ENCODE data around the gene TIGAR. TPM values are rescaled to one million over a fixed set of nuclear protein-coding genes. Genes with fewer than 3 reads are reported as not detected.

Gene TIGAR, protein sequence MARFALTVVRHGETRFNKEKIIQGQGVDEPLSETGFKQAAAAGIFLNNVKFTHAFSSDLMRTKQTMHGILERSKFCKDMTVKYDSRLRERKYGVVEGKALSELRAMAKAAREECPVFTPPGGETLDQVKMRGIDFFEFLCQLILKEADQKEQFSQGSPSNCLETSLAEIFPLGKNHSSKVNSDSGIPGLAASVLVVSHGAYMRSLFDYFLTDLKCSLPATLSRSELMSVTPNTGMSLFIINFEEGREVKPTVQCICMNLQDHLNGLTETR
- total RNA-seq (10 to 100 TPM in 1 of 5 donors, 1 to 10 TPM in 4; 6.7 to 11.4 (median 7.5) TPM), total RNA-seq (5.8 to 14.0 (median 9.6) reads per million in 29 experiments)
- 3.9 TPM for total RNA-seq (2013)

DNA sequence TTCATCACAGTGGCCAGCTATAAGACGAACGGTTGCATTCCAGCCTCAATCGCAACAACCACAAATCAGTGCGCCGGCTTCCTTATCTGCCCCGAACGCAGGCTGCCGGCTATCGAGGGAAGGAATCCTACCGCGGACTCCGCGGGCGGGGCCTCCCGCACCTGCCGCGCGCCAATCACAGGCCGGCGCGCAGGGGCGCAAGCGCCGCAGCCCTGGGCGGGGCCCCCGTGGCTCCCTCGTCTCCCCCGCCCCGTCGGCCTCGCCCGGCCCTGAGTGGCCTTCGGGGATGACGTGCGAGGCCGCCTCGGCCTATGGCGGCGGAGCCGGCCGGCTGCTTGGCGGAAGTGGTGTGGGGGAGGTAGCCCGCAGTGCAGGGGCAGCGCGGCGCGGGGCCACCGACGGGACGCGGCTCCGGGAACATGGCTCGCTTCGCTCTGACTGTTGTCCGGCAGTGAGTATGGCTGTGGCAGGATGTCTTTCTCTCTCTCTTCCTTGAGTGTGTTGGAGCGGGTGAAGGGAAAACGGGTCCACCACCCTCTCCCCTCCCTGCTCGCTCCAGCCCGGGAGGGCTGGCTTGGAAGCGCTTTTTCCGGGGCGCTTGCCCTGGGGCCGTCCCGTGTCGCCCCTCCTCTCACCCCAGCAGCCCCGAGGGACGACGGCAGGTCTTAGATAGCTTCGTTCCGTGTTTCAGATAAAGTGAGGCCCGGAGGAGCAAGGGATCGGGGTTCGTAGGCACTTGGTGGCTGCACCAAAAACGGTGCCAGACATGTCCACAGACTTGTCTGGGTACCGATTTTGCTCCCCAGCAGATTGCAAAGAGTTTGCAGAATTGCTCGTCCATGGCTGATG is at the start of gene TIGAR:
Gene TIGAR, plus strand, starts transcription at position 361 of the 849 bp plus-strand sequence. Its CDS starts 59 bp downstream, at position 420.
- Mint-ChIP-seq H3K4me1 (peaks cover 41 to 46% (median 44%) of the 10 kb centered on the region in 3 donors), H3K36me3 (peaks cover 3% of the 10 kb centered on the region), H3K27me3 (no peaks in the 10 kb centered on the region), H3K27ac (peak within 1 kb of the TSS; percentile 91 to 94), H3K4me3 (peak within 1 kb of the TSS; percentile 82 to 95 (median 92)), H3K9me3 (no peaks in the 10 kb centered on the region)
- ATAC-seq (replicated peaks in 1 of 4): peak; percentile 95 to 99 (median 98)
- WGBS (ENCODE audit: insufficient coverage): 0% methylated on average over 56 of the region's 76 CpGs
- peak within 1 kb of the TSS; percentile 86 to 99 for H3K4me3 ChIP-seq (ENCODE audit: control insufficient read depth in 1 of 2, extremely low read depth in 1 of 2, low read length in 1 of 2)
- no peaks in the 10 kb centered on the region for H3K36me3 ChIP-seq (ENCODE audit: control insufficient read depth in 2 of 2, extremely low read depth in 1 of 2, insufficient read depth in 1 of 2, low read length in 1 of 2)
- peaks cover 19 to 22% of the 10 kb centered on the region in 2 experiments for H3K4me1 ChIP-seq (ENCODE audit: control insufficient read depth in 1 of 2, extremely low read depth in 1 of 2, insufficient read depth in 2 of 2, low read length in 2 of 2)
- H3K27ac ChIP-seq (ENCODE audit: low read length): peak within 1 kb of the TSS; percentile 87
- CTCF ChIA-PET: interaction anchor here in 1 of 2 donors (1.0 to 1.8 kb wide), 2 partner anchors 44 kb away, joined by 6 to 8 read pairs; no protein-coding TSS in a partner anchor
- POLR2A ChIA-PET: no interaction called here
- H3K27me3 ChIP-seq (replicated peaks in 1 of 2; ENCODE audit: control insufficient read depth in 2 of 2, extremely low read depth in 1 of 2, insufficient read depth in 2 of 2, low read length in 1 of 2): no peaks in the 10 kb centered on the region
- no peaks in the 10 kb centered on the region for H3K9me3 ChIP-seq
- DNase-seq: peak; percentile 79 to 94 (median 85)

GRCh38 chr12:4271717-4272423 is 49.1 kb upstream of the TIGAR start:
- peak overlapping the region; percentile 90 for H3K27ac ChIP-seq (ENCODE audit: low read length)
- Mint-ChIP-seq H3K27ac (peak overlapping the region; percentile 98 to 99), H3K27me3 (no peaks in the 10 kb centered on the region), H3K4me1 (peaks cover 22 to 39% (median 31%) of the 10 kb centered on the region in 3 donors), H3K4me3 (peak overlapping the region; percentile 92 to 98 (median 96)), H3K36me3 (peaks cover 8% of the 10 kb centered on the region), H3K9me3 (no peaks in the 10 kb centered on the region)
- no peaks in the 10 kb centered on the region for H3K9me3 ChIP-seq
- CTCF ChIA-PET: interaction anchor here (0.6 to 1.4 kb wide), 7 partner anchors 21 to 587 kb away, joined by 3 to 7 read pairs (median 4); no protein-coding TSS in a partner anchor
- DNase-seq (peak; percentile 77 to 95 (median 89)), ATAC-seq (replicated peaks in 1 of 4) (peak; percentile 61 to 69 (median 64))
- H3K4me3 ChIP-seq (ENCODE audit: control insufficient read depth in 1 of 2, extremely low read depth in 1 of 2, low read length in 1 of 2): peak overlapping the region; percentile 84 to 96
- POLR2A ChIA-PET: interaction anchor here (0.6 to 1.8 kb wide), 7 partner anchors 35 to 399 kb away, joined by 3 to 11 read pairs (median 4); partner anchors contain the start of gene PARP11 (in 1 of the 2)
- H3K4me1 ChIP-seq (ENCODE audit: control insufficient read depth in 1 of 2, extremely low read depth in 1 of 2, insufficient read depth in 2 of 2, low read length in 2 of 2): peaks cover 14 to 59% of the 10 kb centered on the region in 2 experiments
- peaks cover 0 to 8% of the 10 kb centered on the region in 2 donors for H3K36me3 ChIP-seq (ENCODE audit: control insufficient read depth in 2 of 2, extremely low read depth in 1 of 2, insufficient read depth in 1 of 2, low read length in 1 of 2)
- H3K27me3 ChIP-seq (replicated peaks in 1 of 2; ENCODE audit: control insufficient read depth in 2 of 2, extremely low read depth in 1 of 2, insufficient read depth in 2 of 2, low read length in 1 of 2): peaks cover 0 to 3% of the 10 kb centered on the region in 2 experiments
- 1% methylated on average over 14 of the region's 43 CpGs for whole genome bisulfite sequencing (ENCODE audit: insufficient coverage)

DNA sequence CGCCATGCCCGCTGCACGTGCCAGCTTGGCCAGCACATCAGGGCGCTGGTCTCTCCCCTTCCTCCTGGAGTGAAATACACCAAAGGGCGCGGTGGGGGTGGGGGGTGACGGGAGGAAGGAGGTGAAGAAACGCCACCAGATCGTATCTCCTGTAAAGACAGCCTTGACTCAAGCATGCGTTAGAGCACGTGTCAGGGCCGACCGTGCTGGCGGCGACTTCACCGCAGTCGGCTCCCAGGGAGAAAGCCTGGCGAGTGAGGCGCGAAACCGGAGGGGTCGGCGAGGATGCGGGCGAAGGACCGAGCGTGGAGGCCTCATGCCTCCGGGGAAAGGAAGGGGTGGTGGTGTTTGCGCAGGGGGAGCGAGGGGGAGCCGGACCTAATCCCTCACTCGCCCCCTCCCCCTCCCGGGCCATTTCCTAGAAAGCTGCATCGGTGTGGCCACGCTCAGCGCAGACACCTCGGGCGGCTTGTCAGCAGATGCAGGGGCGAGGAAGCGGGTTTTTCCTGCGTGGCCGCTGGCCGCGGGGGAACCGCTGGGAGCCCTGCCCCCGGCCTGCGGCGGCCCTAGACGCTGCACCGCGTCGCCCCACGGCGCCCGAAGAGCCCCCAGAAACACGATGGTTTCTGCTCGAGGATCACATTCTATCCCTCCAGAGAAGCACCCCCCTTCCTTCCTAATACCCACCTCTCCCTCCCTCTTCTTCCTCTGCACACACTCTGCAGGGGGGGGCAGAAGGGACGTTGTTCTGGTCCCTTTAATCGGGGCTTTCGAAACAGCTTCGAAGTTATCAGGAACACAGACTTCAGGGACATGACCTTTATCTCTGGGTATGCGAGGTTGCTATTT is 48.4 kb upstream of the TIGAR start:
- under 1% methylated on average over 41 of the region's 62 CpGs for WGBS (ENCODE audit: insufficient coverage)
- peaks cover 30 to 46% (median 39%) of the 10 kb centered on the region in 3 donors for H3K4me1 Mint-ChIP-seq
- Histone ChIP-seq H3K4me1 (ENCODE audit: control insufficient read depth in 1 of 2, extremely low read depth in 1 of 2, insufficient read depth in 2 of 2, low read length in 2 of 2) (peaks cover 21 to 67% of the 10 kb centered on the region in 2 experiments), H3K27me3 (replicated peaks in 1 of 2; ENCODE audit: control insufficient read depth in 2 of 2, extremely low read depth in 1 of 2, insufficient read depth in 2 of 2, low read length in 1 of 2) (peaks cover 0 to 3% of the 10 kb centered on the region in 2 experiments), H3K36me3 (ENCODE audit: control insufficient read depth in 2 of 2, extremely low read depth in 1 of 2, insufficient read depth in 1 of 2, low read length in 1 of 2) (peaks cover 3 to 14% of the 10 kb centered on the region in 2 donors), H3K4me3 (ENCODE audit: control insufficient read depth in 1 of 2, extremely low read depth in 1 of 2, low read length in 1 of 2) (peak overlapping the region; percentile 95 to 96), H3K9me3 (no peaks in the 10 kb centered on the region), H3K27ac (ENCODE audit: low read length) (peak overlapping the region; percentile 90)
- peak; percentile 25 to 30 (median 25) for ATAC-seq (replicated peaks in 1 of 4)
- H3K4me3 Mint-ChIP-seq: peak overlapping the region; percentile 92 to 98 (median 96)
- POLR2A ChIA-PET: interaction anchor here (0.6 to 1.8 kb wide), 5 partner anchors 156 to 399 kb away, joined by 4 to 11 read pairs (median 7); partner anchors contain the start of gene PARP11 (in 1 of the 2)
- DNase-seq: peak in 29 of 35 experiments; percentile 27 to 80 (median 49)
- peaks cover 12% of the 10 kb centered on the region for H3K36me3 Mint-ChIP-seq
- peak overlapping the region; percentile 98 to 99 for H3K27ac Mint-ChIP-seq
- no peaks in the 10 kb centered on the region for H3K9me3 Mint-ChIP-seq
- H3K27me3 Mint-ChIP-seq: no peaks in the 10 kb centered on the region
- CTCF ChIA-PET: interaction anchor here (0.6 to 1.4 kb wide), 6 partner anchors 21 to 388 kb away, joined by 3 to 12 read pairs (median 5); no protein-coding TSS in a partner anchor

GRCh38 chr12:4273273-4273651 is 47.8 kb upstream of the TIGAR start:
- Mint-ChIP-seq H3K4me3 (peak overlapping the region; percentile 92 to 98 (median 96)), H3K36me3 (peaks cover 18% of the 10 kb centered on the region), H3K27me3 (no peaks in the 10 kb centered on the region), H3K4me1 (peaks cover 35 to 47% (median 44%) of the 10 kb centered on the region in 3 donors), H3K27ac (peak overlapping the region; percentile 90 to 98), H3K9me3 (no peaks in the 10 kb centered on the region)
- H3K4me1 ChIP-seq (ENCODE audit: control insufficient read depth in 1 of 2, extremely low read depth in 1 of 2, insufficient read depth in 2 of 2, low read length in 2 of 2): peaks cover 22 to 73% of the 10 kb centered on the region in 2 experiments
- ATAC-seq (replicated peaks in 1 of 4) (no peak), DNase-seq (no peak)
- ChIA-PET CTCF (interaction anchor here (0.6 to 1.1 kb wide), 3 partner anchors 22 to 388 kb away, joined by 3 to 12 read pairs (median 3); no protein-coding TSS in a partner anchor), POLR2A (no interaction called here)
- H3K9me3 ChIP-seq: no peaks in the 10 kb centered on the region
- peak overlapping the region; percentile 95 to 96 for H3K4me3 ChIP-seq (ENCODE audit: control insufficient read depth in 1 of 2, extremely low read depth in 1 of 2, low read length in 1 of 2)
- 0% methylated on average over 10 of the region's 10 CpGs for WGBS (ENCODE audit: insufficient coverage)
- H3K27ac ChIP-seq (ENCODE audit: low read length): peak overlapping the region; percentile 90
- peaks cover 3 to 20% of the 10 kb centered on the region in 2 donors for H3K36me3 ChIP-seq (ENCODE audit: control insufficient read depth in 2 of 2, extremely low read depth in 1 of 2, insufficient read depth in 1 of 2, low read length in 1 of 2)
- H3K27me3 ChIP-seq (replicated peaks in 1 of 2; ENCODE audit: control insufficient read depth in 2 of 2, extremely low read depth in 1 of 2, insufficient read depth in 2 of 2, low read length in 1 of 2): peaks cover 0 to 3% of the 10 kb centered on the region in 2 experiments

Measured in T-cell (primary cell).